Subcutaneous adipose tissue (tissue), 4 donors: ENCODE data around the gene ETV7. TPM values are rescaled to one million over a fixed set of nuclear protein-coding genes. Genes with fewer than 3 reads are reported as not detected.

Source experiments
- CTCF ChIP-seq: fragments of 450-650 bp; IDR thresholded peaks from one replicate; pipeline ENCODE4 v1.5.1; 2016; ENCODE audit warnings: low read depth, mild to moderate bottlenecking, control low read depth, antibody characterized with exemption, moderate library complexity
- total RNA-seq, 4 donors: library from RNA; depleted of rRNA; stranded (reverse); fragments of >200 nt; gene quantifications; one replicate each; pipeline ENCODE4 v1.1.0, GENCODE V29; 2016

Gene ETV7
- total RNA-seq, 4 donors from 2014 or later = 0.44 to 1.6 (median 0.54) TPM

GRCh38 chr6:36335465-36336207, 51.8 kb downstream of the ETV7 start:
- TF ChIP-seq CTCF = no peak

GRCh38 chr6:36334832-36335459, 52.5 kb downstream of the ETV7 start:
- no peak for TF ChIP-seq CTCF

- no peak for TF ChIP-seq CTCF
These were observed 53.3 kb downstream of the ETV7 start for GRCh38 chr6:36333931-36334725.

- TF ChIP-seq CTCF = no peak
These were observed 54.1 kb downstream of the ETV7 start for GRCh38 chr6:36333171-36333895.

GRCh38 chr6:36331381-36331780, 56.1 kb downstream of the ETV7 start:
- no peak for TF ChIP-seq CTCF

GRCh38 chr6:36330366-36330765, 57.1 kb downstream of the ETV7 start:
- TF ChIP-seq CTCF = no peak
